Measurements from ENCODE around the gene EEF2. TPM values are rescaled to one million over a fixed set of nuclear protein-coding genes. Genes with fewer than 3 reads are reported as not detected.
"Not testable (repeated sequence)": the region's sequence is repeated elsewhere in the genome, so short reads cannot be mapped to it uniquely, and the experiment has no call there.

Gene EEF2
- total RNA-seq, 4 donors from 2014 or later, result 1,210 to 2,054 (median 1,565) TPM

DNA sequence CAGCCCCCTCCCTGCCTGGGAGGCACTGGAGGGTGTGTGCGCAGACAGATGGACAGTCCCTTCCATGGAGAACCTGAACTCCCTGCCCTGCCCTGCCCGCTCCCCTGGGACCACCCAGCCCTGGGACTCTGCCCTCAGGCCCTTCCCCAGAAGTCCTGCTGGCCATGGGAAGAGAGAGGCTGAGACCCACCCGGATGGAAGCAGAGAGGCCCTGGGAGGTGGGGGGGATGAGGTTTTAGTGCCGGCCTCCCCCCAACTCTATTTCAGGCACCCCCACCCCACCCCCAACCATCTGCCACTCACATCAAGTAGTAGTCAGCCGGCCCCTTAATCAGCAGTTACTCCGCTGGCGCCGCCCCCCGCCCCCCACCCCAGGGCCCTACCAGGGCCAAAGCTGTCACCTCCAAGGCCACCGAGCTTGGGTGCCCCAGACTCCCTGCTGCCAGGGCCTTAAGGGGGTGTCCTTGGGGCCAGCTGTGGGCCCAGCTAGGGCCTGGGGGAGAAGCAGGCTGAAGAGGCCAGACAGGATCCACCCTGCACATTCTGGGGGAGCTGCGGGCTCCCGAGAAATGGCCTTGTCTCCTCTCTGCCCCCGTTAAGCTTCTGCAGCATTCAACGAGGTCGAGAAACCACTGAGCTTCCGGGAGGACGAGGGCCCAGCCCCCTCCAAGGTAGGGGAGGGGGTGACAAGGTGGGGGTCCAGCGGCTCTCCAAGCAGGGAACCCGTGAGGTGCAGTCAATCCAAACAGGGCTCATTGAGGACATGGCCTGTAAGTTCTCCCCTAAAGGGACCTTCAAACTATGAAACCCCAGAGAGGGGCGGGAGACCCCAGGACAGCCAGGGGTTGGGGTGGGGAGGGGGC is 35.0 kb downstream of the EEF2 start:
- intact Hi-C loops (cut with DNase I), result no loop called here
- Histone ChIP-seq H3K27me3 (no peaks in the 10 kb centered on the region), H3K27ac (peak overlapping the region; percentile 16 to 86 (median 70)), H3K4me3 (peak overlapping the region in 3 of 4 donors; percentile 1 to 48 (median 16)), H3K36me3 (no peaks in the 10 kb centered on the region), H3K9me3 (no peaks in the 10 kb centered on the region), H3K4me1 (peaks cover 0 to 38% (median 10%) of the 10 kb centered on the region in 3 donors)
- no peak for DNase-seq
- 33% methylated on average over 1 of the region's 20 CpGs; no CpG with 5 or more reads in 1 of the 2 donors for WGBS, 2 donors
- no peak for TF ChIP-seq POLR2A (IDR thresholded peaks at IDR 0.05)
- TF ChIP-seq, protein P1, sequence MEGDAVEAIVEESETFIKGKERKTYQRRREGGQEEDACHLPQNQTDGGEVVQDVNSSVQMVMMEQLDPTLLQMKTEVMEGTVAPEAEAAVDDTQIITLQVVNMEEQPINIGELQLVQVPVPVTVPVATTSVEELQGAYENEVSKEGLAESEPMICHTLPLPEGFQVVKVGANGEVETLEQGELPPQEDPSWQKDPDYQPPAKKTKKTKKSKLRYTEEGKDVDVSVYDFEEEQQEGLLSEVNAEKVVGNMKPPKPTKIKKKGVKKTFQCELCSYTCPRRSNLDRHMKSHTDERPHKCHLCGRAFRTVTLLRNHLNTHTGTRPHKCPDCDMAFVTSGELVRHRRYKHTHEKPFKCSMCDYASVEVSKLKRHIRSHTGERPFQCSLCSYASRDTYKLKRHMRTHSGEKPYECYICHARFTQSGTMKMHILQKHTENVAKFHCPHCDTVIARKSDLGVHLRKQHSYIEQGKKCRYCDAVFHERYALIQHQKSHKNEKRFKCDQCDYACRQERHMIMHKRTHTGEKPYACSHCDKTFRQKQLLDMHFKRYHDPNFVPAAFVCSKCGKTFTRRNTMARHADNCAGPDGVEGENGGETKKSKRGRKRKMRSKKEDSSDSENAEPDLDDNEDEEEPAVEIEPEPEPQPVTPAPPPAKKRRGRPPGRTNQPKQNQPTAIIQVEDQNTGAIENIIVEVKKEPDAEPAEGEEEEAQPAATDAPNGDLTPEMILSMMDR (IDR thresholded peaks at IDR 0.05), result no peak

- H3K4me1 ChIP-seq, result peaks cover 0 to 33% (median 10%) of the 10 kb centered on the region in 3 donors
- H3K9me3 ChIP-seq, result no peaks in the 10 kb centered on the region
- TF ChIP-seq POLR2A (IDR thresholded peaks at IDR 0.05), result no peak
- TF ChIP-seq, protein P1 (IDR thresholded peaks at IDR 0.05), result no peak
- intact Hi-C loops (cut with DNase I), result no loop called here
- H3K36me3 ChIP-seq, result no peaks in the 10 kb centered on the region
- H3K27ac ChIP-seq, result no peak overlapping the region
- H3K4me3 ChIP-seq, result no peak overlapping the region
- DNase-seq, result no peak
- 43% methylated on average over 3 of the region's 11 CpGs; no CpG with 5 or more reads in 1 of the 2 donors for WGBS, 2 donors
- H3K27me3 ChIP-seq, result no peaks in the 10 kb centered on the region
Measured at GRCh38 chr19:3949294-3949693, 36.0 kb downstream of the EEF2 start.

DNA sequence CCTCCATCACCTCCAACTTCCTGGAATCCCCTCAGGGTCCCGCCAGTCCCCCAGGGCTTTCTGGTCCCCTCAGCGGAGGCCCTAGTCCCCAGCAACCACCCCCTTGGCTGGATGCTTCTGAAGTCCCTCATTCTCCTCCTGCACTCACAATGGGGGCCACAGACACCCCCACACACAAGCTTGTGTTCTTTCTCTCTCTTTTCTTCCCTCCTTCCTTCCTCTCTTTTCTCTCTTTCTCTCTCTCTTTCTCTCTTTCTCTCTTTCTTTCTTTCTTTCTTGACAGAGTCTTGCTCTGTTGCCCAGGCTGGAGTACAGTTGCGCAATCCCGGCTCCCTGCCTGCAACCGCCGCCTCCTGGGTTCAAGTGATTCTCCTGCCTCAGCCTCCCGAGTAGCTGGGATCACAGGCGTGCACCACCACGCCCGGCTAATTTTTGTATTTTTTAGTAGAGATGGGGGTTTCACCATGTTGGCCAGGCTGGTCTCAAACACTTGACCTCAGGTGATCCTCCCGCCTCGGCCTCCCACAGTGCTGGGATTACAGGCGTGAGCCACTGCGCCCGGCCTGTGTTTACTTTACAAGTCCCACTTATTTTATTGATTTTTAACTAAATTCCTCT is 37.8 kb downstream of the EEF2 start:
- H3K9me3 ChIP-seq; intact Hi-C loops (cut with DNase I); DNase-seq; H3K4me3 ChIP-seq; H3K36me3 ChIP-seq; H3K27ac ChIP-seq; H3K27me3 ChIP-seq: not testable (repeated sequence)
- 79 to 86% methylated on average over 14 to 15 of the region's 15 CpGs for WGBS, 2 donors
- H3K4me1 ChIP-seq, result peaks cover 0 to 20% (median 7%) of the 10 kb centered on the region in 3 donors

GRCh38 chr19:3945838-3946237 is 39.4 kb downstream of the EEF2 start:
- Histone ChIP-seq H3K4me1 (peaks cover 0 to 7% (median 3%) of the 10 kb centered on the region in 3 donors), H3K9me3 (no peaks in the 10 kb centered on the region), H3K36me3 (no peaks in the 10 kb centered on the region), H3K27ac (no peak overlapping the region), H3K4me3 (no peak overlapping the region), H3K27me3 (no peaks in the 10 kb centered on the region)
- no peak for DNase-seq
- intact Hi-C loops (cut with DNase I), result no loop called here
- 27 to 41% methylated on average over 2 of the region's 2 CpGs for WGBS, 2 donors
- TF ChIP-seq POLR2A (IDR thresholded peaks at IDR 0.05), result no peak
- TF ChIP-seq, protein P1 (IDR thresholded peaks at IDR 0.05), result no peak

GRCh38 chr19:3944018-3944721 is 41.1 kb downstream of the EEF2 start:
- Histone ChIP-seq H3K36me3 (no peaks in the 10 kb centered on the region), H3K27me3 (no peaks in the 10 kb centered on the region), H3K4me1 (no peaks in the 10 kb centered on the region), H3K4me3 (no peak overlapping the region), H3K9me3 (no peaks in the 10 kb centered on the region), H3K27ac (no peak overlapping the region)
- TF ChIP-seq, protein P1 (IDR thresholded peaks at IDR 0.05), result no peak
- no peak for TF ChIP-seq POLR2A (IDR thresholded peaks at IDR 0.05)
- no peak for DNase-seq
- intact Hi-C loops (cut with DNase I), result no loop called here
- WGBS, 2 donors, result 67 to 75% methylated on average over 10 of the region's 11 CpGs
